Measurements from ENCODE around the gene SNX5. TPM values are rescaled to one million over a fixed set of nuclear protein-coding genes. Genes with fewer than 3 reads are reported as not detected.

The SNX5 gene
- 178 TPM for polyA plus RNA-seq (2012; ENCODE audit: low read depth, missing spikeins)

GRCh38 chr20:17968366-17969277 lies at the start of gene SNX5, which contains the start of gene MGME1:
Gene SNX5, minus strand, starts transcription at chr20:17968794. Its CDS starts 369 bp downstream, at chr20:17968425.
Gene MGME1, plus strand, starts transcription at chr20:17969018. Its CDS starts 842 bp downstream, at chr20:17969860.
- TF ChIP-seq PAX5 (IDR thresholded peaks at IDR 0.05; ENCODE audit: insufficient read depth, low read length, severe bottlenecking) = peak; percentile 49
- TF ChIP-seq POLR2AphosphoS5 (IDR thresholded peaks at IDR 0.05; ENCODE audit: low read depth, low read length) = peak; percentile 99
- TF ChIP-seq POLR2A (IDR thresholded peaks at IDR 0.05; ENCODE audit: low read depth, low read length) = peak; percentile 98
- TF ChIP-seq TAF1 (IDR thresholded peaks at IDR 0.05; ENCODE audit: low read depth, low read length) = peak; percentile 80
- no peak for TF ChIP-seq SPI1 (IDR thresholded peaks at IDR 0.05; ENCODE audit: low read depth, low read length)
- peak; percentile 64; the same call in 1 of the 2 replicates for TF ChIP-seq POU2F2 (IDR thresholded peaks at IDR 0.05; ENCODE audit: low read depth, low read length)
- DNase-seq (ENCODE audit: insufficient read length, low spot score) (peak; percentile 86), FAIRE-seq (peak; percentile 94)

GRCh38 chr20:18018100-18018499 lies 49.5 kb upstream of the SNX5 start:
- no peak for DNase-seq (ENCODE audit: insufficient read length, low spot score)
- no peak for FAIRE-seq
- no peak for TF ChIP-seq POU2F2 (IDR thresholded peaks at IDR 0.05; ENCODE audit: low read depth, low read length)
- no peak for TF ChIP-seq PAX5 (IDR thresholded peaks at IDR 0.05; ENCODE audit: insufficient read depth, low read length, severe bottlenecking)
- TF ChIP-seq SPI1 (IDR thresholded peaks at IDR 0.05; ENCODE audit: low read depth, low read length) = no peak
- no peak for TF ChIP-seq TAF1 (IDR thresholded peaks at IDR 0.05; ENCODE audit: low read depth, low read length)
- no peak for TF ChIP-seq POLR2AphosphoS5 (IDR thresholded peaks at IDR 0.05; ENCODE audit: low read depth, low read length)
- no peak for TF ChIP-seq POLR2A (IDR thresholded peaks at IDR 0.05; ENCODE audit: low read depth, low read length)

GRCh38 chr20:18016772-18017171 lies 48.2 kb upstream of the SNX5 start:
- DNase-seq (ENCODE audit: insufficient read length, low spot score) (no peak), FAIRE-seq (no peak)
- TF ChIP-seq TAF1 (IDR thresholded peaks at IDR 0.05; ENCODE audit: low read depth, low read length) = no peak
- TF ChIP-seq PAX5 (IDR thresholded peaks at IDR 0.05; ENCODE audit: insufficient read depth, low read length, severe bottlenecking) = no peak
- TF ChIP-seq SPI1 (IDR thresholded peaks at IDR 0.05; ENCODE audit: low read depth, low read length) = no peak
- no peak for TF ChIP-seq POU2F2 (IDR thresholded peaks at IDR 0.05; ENCODE audit: low read depth, low read length)
- TF ChIP-seq POLR2A (IDR thresholded peaks at IDR 0.05; ENCODE audit: low read depth, low read length) = no peak
- TF ChIP-seq POLR2AphosphoS5 (IDR thresholded peaks at IDR 0.05; ENCODE audit: low read depth, low read length) = no peak

GRCh38 chr20:18014411-18014810 lies 45.8 kb upstream of the SNX5 start:
- FAIRE-seq (no peak), DNase-seq (ENCODE audit: insufficient read length, low spot score) (no peak)
- TF ChIP-seq POLR2A (IDR thresholded peaks at IDR 0.05; ENCODE audit: low read depth, low read length) (no peak), POLR2AphosphoS5 (IDR thresholded peaks at IDR 0.05; ENCODE audit: low read depth, low read length) (no peak), POU2F2 (IDR thresholded peaks at IDR 0.05; ENCODE audit: low read depth, low read length) (no peak), SPI1 (IDR thresholded peaks at IDR 0.05; ENCODE audit: low read depth, low read length) (no peak), PAX5 (IDR thresholded peaks at IDR 0.05; ENCODE audit: insufficient read depth, low read length, severe bottlenecking) (no peak), TAF1 (IDR thresholded peaks at IDR 0.05; ENCODE audit: low read depth, low read length) (no peak)

- no peak for FAIRE-seq
- DNase-seq (ENCODE audit: insufficient read length, low spot score) = no peak
- TF ChIP-seq SPI1 (IDR thresholded peaks at IDR 0.05; ENCODE audit: low read depth, low read length) (no peak), TAF1 (IDR thresholded peaks at IDR 0.05; ENCODE audit: low read depth, low read length) (no peak), POLR2AphosphoS5 (IDR thresholded peaks at IDR 0.05; ENCODE audit: low read depth, low read length) (no peak), POU2F2 (IDR thresholded peaks at IDR 0.05; ENCODE audit: low read depth, low read length) (no peak), POLR2A (IDR thresholded peaks at IDR 0.05; ENCODE audit: low read depth, low read length) (no peak), PAX5 (IDR thresholded peaks at IDR 0.05; ENCODE audit: insufficient read depth, low read length, severe bottlenecking) (no peak)
Measured at GRCh38 chr20:18012901-18013300, 44.3 kb upstream of the SNX5 start.

GRCh38 chr20:18011951-18012645 lies 43.5 kb upstream of the SNX5 start:
- no peak for FAIRE-seq
- TF ChIP-seq POLR2A (IDR thresholded peaks at IDR 0.05; ENCODE audit: low read depth, low read length) (no peak), POU2F2 (IDR thresholded peaks at IDR 0.05; ENCODE audit: low read depth, low read length) (no peak), PAX5 (IDR thresholded peaks at IDR 0.05; ENCODE audit: insufficient read depth, low read length, severe bottlenecking) (no peak), POLR2AphosphoS5 (IDR thresholded peaks at IDR 0.05; ENCODE audit: low read depth, low read length) (no peak)

GRCh38 chr20:18011482-18011881 lies 42.9 kb upstream of the SNX5 start:
- FAIRE-seq (no peak), DNase-seq (ENCODE audit: insufficient read length, low spot score) (no peak)
- no peak for TF ChIP-seq SPI1 (IDR thresholded peaks at IDR 0.05; ENCODE audit: low read depth, low read length)
- TF ChIP-seq POU2F2 (IDR thresholded peaks at IDR 0.05; ENCODE audit: low read depth, low read length) = no peak
- TF ChIP-seq TAF1 (IDR thresholded peaks at IDR 0.05; ENCODE audit: low read depth, low read length) = no peak
- no peak for TF ChIP-seq POLR2AphosphoS5 (IDR thresholded peaks at IDR 0.05; ENCODE audit: low read depth, low read length)
- TF ChIP-seq PAX5 (IDR thresholded peaks at IDR 0.05; ENCODE audit: insufficient read depth, low read length, severe bottlenecking) = no peak
- TF ChIP-seq POLR2A (IDR thresholded peaks at IDR 0.05; ENCODE audit: low read depth, low read length) = no peak

More at GRCh38 chr20:18011951-18012645, 43.5 kb upstream of the SNX5 start:
- DNase-seq (ENCODE audit: insufficient read length, low spot score) = no peak

- DNase-seq (ENCODE audit: insufficient read length, low spot score) (no peak), FAIRE-seq (no peak)
- TF ChIP-seq POU2F2 (IDR thresholded peaks at IDR 0.05; ENCODE audit: low read depth, low read length) = no peak
- TF ChIP-seq PAX5 (IDR thresholded peaks at IDR 0.05; ENCODE audit: insufficient read depth, low read length, severe bottlenecking) = no peak
- TF ChIP-seq SPI1 (IDR thresholded peaks at IDR 0.05; ENCODE audit: low read depth, low read length) = no peak
- TF ChIP-seq TAF1 (IDR thresholded peaks at IDR 0.05; ENCODE audit: low read depth, low read length) = no peak
- no peak for TF ChIP-seq POLR2A (IDR thresholded peaks at IDR 0.05; ENCODE audit: low read depth, low read length)
- no peak for TF ChIP-seq POLR2AphosphoS5 (IDR thresholded peaks at IDR 0.05; ENCODE audit: low read depth, low read length)
Measured at GRCh38 chr20:18009116-18009515, 40.5 kb upstream of the SNX5 start.

Measured in GM12891 (cell line).